Skin epidermis (tissue), 12 donors: ENCODE measurements around the gene RPS15A.
"Not testable (repeated sequence)": the region's sequence is repeated elsewhere in the genome, so short reads cannot be mapped to it uniquely, and the experiment has no call there.

Source experiments
- H3K27ac ChIP-seq, 21 experiments: fragments of 200-600 bp; sonication (generic) in 11 of 21; one replicate each; pipeline ENCODE4 v1.5.0; 2020; ENCODE audit warnings: mild to moderate bottlenecking in 3 of 21, inconsistent platforms in 2 of 21, moderate library complexity in 2 of 21
- H3K4me3 ChIP-seq, 7 experiments: fragments of 200-600 bp; sonication (generic) in 2 of 7; one replicate each; pipeline ENCODE4 v1.5.0; 2020; ENCODE audit warnings: inconsistent platforms in 2 of 7, mild to moderate bottlenecking in 2 of 7, moderate library complexity in 1 of 7

The RPS15A gene

GRCh38 chr16:18759598-18760520 is 30.3 kb downstream of the RPS15A start:
- H3K27ac ChIP-seq, H3K4me3 ChIP-seq: not testable (repeated sequence)

- H3K27ac ChIP-seq, H3K4me3 ChIP-seq: not testable (repeated sequence)
These were observed 32.0 kb downstream of the RPS15A start for GRCh38 chr16:18757960-18758660.

DNA sequence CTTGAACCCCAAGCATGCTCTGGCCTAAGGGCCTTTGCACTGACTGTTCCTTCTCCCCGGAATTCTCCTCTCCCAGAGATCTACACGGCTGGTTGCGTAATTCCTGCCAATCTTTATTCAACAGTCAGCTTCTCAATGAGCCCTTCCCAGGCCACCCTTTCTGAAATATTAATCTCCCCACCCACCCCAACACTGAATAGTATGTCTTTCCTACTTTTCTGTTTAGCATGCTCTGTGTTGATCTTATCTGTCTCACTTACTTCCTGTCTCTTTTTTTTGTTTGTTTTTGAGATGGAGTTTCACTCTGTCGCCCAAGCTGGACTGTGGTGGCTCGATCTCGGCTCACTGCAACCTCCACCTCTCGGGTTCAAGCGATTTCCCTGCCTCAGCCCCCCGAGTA is 33.5 kb downstream of the RPS15A start:
- H3K27ac ChIP-seq, H3K4me3 ChIP-seq: not testable (repeated sequence)

DNA sequence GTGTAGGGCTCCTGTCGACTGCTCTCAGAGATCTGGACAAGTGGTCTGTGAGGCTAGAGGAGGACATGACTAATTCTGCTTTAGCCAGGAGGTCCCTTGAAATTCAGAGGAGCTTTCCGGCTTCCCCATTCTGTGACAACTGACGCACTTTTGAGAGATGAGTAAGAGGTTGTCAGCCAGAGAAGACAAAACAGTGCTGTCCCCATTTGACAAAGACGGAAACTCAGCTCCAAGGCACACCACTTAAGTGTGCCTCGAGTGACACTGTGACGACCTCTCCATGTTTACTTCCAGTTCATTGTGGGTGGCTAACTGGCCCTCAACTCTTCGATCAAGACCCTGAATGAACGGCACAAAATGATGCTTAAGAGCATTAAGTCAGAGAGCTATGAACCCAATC is 47.3 kb downstream of the RPS15A start:
- not testable (repeated sequence) for H3K4me3 ChIP-seq, H3K27ac ChIP-seq

DNA sequence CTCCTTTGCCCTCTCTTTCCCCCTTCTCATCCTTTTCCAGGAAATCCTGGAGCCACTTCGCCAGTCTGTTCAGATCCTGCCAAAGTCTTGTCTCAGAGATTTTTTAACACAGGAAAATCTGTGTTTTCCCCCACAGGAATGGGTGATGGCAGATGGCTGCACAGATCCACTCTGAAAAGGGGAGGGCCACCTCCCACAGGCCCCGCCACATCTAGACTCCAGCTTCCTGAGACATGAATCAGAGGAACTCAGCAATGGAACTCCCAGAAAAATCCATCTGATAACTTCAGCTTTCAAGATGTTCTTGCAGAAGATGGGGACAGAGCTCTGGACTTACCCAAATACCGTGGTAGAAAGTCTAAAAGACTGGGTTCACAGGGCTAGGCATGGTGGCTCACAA is 50.1 kb downstream of the RPS15A start:
- not testable (repeated sequence) for H3K4me3 ChIP-seq, H3K27ac ChIP-seq

- H3K4me3 ChIP-seq, result not testable (repeated sequence)
These were observed 51.4 kb downstream of the RPS15A start for GRCh38 chr16:18738768-18739167.

GRCh38 chr16:18734279-18734678 is 55.9 kb downstream of the RPS15A start:
- H3K27ac ChIP-seq, H3K4me3 ChIP-seq: not testable (repeated sequence)

More at GRCh38 chr16:18738768-18739167, 51.4 kb downstream of the RPS15A start:
- not testable (repeated sequence) for H3K27ac ChIP-seq
